GM19023 (cell line): ENCODE data around the gene TAF8.
A peak's percentile ranks its signal among the peaks of the same experiment; 100 is the strongest.
"Not testable (repeated sequence)": the region's sequence is repeated elsewhere in the genome, so short reads cannot be mapped to it uniquely, and the experiment has no call there.

ENCODE experiments used
- ATAC-seq: cut with Tn5 transposase; IDR thresholded peaks from one replicate; pipeline ENCODE4 v1.9.1; 2021; ENCODE audit warnings: mild to moderate bottlenecking, moderate library complexity; ENCODE audit not compliant: unreplicated experiment

The TAF8 gene

GRCh38 chr6:42028234-42029061, 21.9 kb upstream of the TAF8 start:
- ATAC-seq = no peak

DNA sequence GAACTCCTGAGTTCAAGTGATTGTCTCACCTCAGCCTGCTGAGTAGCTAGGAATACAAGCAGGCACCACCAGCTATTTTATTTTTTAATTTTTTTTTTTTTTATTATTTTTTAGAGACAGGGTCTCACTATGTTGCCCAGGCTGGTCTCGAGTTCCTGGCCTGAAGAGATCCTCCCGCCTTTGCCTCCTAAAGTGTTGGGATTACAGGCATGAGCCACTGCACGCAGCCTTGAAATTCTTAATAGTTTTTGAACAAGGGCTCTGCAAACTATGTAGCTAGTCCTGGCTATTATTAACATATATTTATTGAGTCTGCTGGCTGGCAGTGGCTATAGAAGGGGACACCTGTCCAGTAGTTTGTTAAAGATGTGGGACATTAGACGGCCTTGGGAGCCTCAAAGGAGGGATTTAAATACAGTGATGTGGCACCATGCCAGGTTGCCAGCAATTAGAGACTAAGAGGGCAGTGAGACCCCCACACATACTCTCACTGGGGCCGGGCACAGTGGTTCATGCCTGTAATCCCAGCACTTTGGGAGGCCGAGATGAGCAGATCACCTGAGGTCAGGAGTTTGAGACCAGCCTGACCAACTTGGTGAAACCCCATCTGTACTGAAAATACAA, 21.1 kb upstream of the TAF8 start:
- ATAC-seq = no peak

GRCh38 chr6:42029881-42030280, 20.4 kb upstream of the TAF8 start:
- ATAC-seq = no peak

- ATAC-seq = no peak
These were observed 19.5 kb upstream of the TAF8 start for GRCh38 chr6:42030585-42031506.

DNA sequence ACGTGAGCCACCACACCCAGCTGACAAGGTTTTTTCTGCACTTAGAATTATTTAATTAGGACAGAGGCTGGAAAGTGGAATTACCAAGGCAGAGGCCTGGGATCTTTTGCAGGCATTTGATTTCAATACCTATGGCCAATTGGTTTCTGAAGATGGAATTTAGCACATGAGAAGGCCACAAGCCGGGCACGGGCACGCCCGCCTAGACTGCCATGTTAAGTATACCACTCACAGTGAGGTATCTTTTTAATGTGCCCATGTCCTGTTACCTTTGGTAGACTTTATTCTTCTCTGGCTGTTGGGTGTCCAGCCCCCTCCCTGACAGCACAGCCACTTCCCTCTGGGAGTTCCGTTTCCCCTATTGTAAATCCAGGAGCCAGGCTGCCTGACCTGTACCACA, 18.0 kb upstream of the TAF8 start:
- no peak for ATAC-seq

DNA sequence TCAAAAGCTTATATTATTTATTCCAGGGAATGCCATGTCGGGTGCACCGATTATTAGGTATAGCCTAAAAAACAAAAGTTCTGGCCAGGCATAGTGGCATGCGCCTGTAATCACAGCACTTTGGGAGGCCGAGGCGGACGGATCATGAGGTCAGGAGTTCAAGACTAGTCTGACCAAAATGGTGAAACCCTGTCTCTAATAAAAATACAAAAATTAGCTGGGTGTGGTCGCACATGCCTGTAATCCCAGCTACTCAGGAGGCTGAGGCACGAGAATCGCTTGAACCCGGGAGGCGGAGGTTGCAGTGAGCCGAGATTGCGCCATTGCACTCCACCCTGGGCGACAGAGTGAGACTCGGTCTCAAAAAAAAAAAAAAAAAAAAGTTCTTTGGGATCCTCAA, 12.7 kb upstream of the TAF8 start:
- ATAC-seq = not testable (repeated sequence)

DNA sequence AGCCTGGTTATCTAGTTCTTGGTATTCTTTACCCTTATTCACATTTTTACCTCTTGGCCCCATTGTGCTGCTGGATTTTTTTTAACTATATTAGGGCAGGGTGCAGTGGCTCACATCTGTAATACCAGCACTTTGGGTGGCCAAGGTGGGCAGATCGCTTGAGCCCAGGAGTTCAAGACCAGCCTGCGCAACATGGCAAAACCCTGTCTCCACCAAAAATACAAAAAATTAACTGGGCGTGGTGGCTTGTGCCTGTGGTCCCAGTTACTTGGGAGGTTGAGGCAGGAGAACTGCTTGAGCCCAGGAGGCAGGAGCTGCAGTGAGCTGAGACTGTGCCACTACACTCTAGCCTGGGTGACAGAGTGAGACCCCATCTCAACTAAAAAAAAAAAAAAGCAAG, 12.2 kb upstream of the TAF8 start:
- ATAC-seq = no peak

DNA sequence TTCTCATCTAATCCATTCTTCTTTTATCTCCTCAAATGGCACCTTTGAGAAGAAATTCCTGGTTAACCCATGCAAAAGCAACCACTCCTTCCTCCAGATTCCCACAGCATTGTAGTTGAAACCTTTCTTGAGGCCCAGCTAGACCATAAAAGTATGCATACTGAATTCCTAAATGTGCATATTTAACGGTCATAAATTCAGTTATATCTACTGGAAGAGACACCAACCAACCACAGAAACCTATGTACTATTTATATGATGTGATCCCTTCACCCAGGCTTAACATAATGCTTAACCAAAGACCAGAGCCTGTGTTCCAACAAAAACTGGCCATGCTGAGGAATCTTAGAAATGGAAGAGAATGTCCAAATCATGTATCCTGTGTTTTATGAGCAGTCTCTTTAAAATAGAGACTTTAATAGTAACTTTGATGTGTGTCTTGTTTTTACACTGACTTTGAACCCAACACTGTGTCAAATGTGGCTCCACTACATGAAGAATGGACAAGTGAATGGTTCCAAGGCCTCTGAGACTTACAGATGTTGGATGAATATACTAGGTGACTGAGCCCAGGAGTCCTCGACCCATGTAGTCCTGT, 11.4 kb upstream of the TAF8 start:
- no peak for ATAC-seq

- no peak for ATAC-seq
These were observed 9.4 kb upstream of the TAF8 start for GRCh38 chr6:42040856-42041480.

DNA sequence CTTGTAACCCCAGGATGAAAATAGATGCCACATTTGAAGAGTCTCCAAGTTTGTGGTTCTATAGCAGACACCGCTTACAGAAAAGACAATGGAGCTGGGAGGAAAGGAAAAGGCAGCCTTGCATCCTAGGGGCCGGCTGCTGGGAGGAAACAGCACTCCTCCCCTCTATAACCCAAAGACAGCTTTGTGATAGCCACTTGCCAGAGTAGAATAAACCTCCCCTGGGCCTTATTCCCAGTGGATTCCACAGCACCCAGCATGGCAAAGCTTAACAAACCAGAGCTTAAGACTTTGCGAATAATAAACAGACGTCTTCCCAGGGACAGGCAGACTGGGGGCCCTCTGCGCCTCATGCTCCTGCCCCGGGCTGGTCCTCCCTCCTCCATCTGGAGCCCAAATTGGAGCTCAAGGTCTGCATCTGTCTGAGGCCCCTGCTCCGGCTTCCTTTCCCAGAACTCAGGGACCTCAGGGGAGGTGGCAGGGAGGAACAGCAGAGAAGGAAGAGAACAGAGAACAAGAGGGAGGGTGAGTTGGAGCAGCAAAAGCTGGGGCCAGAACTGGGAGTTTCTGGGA, 8.8 kb upstream of the TAF8 start:
- no peak for ATAC-seq

GRCh38 chr6:42042108-42042507, 8.2 kb upstream of the TAF8 start:
- no peak for ATAC-seq

GRCh38 chr6:42043787-42044475, 6.4 kb upstream of the TAF8 start:
- ATAC-seq = peak; percentile 41

GRCh38 chr6:42045538-42046460, 4.5 kb upstream of the TAF8 start:
- no peak for ATAC-seq

DNA sequence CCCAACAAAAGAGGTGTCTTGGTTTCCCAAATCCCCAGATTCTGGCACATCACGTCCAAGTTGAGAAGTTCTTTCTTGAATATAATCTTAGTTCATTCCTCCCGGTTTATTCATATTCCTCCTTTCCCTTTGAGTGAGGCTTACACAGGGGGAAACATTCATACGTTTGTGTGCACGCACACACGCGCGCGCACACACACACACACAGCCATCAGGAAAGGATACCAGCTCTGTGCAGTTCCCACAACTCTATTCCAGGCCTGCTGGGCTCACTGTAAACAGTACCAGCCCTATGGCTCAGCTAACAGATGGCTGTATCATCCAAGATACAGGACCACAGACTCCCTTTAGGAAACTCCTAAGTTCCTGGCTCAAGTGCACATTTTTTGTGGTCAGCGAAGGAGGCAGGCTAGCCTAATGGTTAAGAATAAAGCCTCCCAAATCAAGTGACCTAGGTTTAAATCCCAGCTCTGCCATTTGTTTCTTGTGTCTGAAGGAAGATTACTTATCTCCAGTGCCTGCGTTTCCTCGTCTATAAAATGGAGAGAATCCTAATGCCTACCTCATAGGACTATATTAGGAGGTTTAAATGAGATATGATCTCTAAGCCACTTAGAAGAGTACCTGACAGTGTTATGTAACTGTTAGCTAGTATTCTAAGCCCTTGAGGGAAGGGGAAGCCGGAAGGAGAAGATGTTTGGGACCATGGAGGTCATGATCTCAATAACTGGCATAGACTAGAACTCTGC, 3.7 kb upstream of the TAF8 start:
- ATAC-seq = no peak

DNA sequence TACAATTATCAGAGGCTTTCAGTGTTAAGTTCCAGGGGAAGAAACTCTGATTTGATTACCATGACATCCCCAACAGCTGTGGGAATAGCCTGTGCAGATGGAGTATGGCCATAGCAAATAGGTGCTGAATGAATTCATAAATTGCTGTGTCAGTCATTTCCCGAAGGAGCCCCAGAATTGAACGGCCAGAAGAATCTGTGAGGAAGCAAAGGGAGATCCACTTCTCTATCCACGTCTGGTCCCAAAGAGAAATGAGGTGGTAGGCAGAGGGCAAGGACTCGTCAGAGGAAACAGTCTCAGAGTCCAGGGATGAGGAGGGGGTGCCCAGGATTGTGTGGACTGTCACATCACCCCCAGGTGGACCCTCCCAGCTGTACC, 3.1 kb upstream of the TAF8 start:
- ATAC-seq = no peak

- ATAC-seq = no peak
These were observed 2.4 kb upstream of the TAF8 start for GRCh38 chr6:42047790-42048405.

DNA sequence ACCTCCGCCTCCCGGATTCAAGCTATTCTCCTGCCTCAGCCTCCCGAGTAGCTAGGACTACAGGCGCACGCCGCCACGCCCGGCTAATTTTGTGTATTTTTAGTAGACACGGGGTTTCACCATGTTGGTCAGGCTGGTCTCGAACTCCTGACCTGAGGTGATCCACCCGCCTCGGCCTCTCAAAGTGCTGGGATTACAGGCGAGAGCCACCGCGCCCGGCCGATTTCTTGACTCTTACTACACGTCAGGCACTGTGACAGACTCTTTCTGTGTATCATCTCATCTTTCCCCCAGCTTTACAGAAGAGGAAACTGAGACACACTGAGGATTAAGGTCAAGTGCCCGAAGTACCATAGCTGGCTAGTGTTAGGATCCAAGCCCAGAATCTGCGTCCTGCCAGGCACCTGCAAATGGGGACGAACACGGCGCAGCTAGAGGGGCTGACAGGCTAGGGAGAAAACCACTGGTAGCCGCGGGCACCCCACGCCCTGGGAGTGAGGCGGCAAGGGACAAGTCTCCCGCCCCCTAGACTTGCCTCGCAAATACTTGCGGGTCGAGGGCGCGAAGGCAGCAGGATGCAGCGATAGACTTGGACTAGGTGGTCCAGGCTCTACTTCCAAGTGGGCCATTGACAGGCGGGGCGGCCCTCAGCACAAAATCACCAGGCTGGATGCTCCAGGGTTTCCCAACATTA, 1.1 kb upstream of the TAF8 start:
- ATAC-seq = no peak
